Loucy (cell line): Measurements from ENCODE around the gene SCART1.

Source experiments
- EZH2phosphoT487 ChIP-seq: fragments of 200-600 bp; IDR thresholded peaks from 2 replicates; pipeline ENCODE4 v1.6.1; 2018; ENCODE audit warnings: antibody characterized with exemption, mild to moderate bottlenecking, moderate library complexity, borderline replicate concordance
- TF ChIP-seq, protein P1 (sequence below): fragments of 200-600 bp; sonication (generic); conservative IDR thresholded peaks from 2 replicates; pipeline ENCODE4 v1.5.1; 2014; ENCODE audit warnings: mild to moderate bottlenecking, antibody characterized with exemption, low read length

DNA sequence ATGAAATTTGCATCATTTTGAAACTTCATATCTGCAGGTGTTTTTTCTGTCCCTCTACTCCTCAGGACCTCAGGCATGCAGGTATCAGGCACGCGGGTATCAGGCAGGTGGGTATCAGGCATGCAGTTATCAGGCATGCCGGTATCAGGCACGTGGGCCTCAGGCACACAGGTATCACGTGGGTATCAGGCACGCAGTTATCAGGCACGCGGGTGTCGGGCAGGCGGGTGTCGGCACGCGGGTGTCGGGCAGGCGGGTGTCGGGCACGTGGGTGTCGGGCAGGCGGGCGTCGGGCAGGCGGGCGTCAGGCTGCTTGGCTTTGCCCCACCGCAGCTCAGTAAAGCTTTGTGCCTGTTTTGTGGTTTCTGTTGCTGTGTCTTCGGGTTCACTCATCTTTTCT lies 38.0 kb upstream of the SCART1 start:
- TF ChIP-seq, protein P1, sequence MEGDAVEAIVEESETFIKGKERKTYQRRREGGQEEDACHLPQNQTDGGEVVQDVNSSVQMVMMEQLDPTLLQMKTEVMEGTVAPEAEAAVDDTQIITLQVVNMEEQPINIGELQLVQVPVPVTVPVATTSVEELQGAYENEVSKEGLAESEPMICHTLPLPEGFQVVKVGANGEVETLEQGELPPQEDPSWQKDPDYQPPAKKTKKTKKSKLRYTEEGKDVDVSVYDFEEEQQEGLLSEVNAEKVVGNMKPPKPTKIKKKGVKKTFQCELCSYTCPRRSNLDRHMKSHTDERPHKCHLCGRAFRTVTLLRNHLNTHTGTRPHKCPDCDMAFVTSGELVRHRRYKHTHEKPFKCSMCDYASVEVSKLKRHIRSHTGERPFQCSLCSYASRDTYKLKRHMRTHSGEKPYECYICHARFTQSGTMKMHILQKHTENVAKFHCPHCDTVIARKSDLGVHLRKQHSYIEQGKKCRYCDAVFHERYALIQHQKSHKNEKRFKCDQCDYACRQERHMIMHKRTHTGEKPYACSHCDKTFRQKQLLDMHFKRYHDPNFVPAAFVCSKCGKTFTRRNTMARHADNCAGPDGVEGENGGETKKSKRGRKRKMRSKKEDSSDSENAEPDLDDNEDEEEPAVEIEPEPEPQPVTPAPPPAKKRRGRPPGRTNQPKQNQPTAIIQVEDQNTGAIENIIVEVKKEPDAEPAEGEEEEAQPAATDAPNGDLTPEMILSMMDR = no peak
- no peak for TF ChIP-seq EZH2phosphoT487
